ENCODE measurements around the gene CD44. TPM values are rescaled to one million over a fixed set of nuclear protein-coding genes. Genes with fewer than 3 reads are reported as not detected.

Gene CD44
- total and polyA plus RNA-seq, 10 of the 15 experiments (the other 5 are each of a cell fraction or from before 2014, with no cell fraction given), result 57.1 to 293 (median 120) TPM

- no peaks in the 10 kb centered on the region for H4K20me1 ChIP-seq (ENCODE audit: control insufficient read depth, insufficient read depth)
- peak; percentile 84 for TF ChIP-seq RAD21 (IDR thresholded peaks at IDR 0.05; ENCODE audit: insufficient read depth, low read depth, low read length)
- TF ChIP-seq ETV6 (conservative IDR thresholded peaks at IDR 0.05 in 1 of 2, IDR thresholded peaks at IDR 0.05 in 1 of 2; ENCODE audit: borderline replicate concordance in 1 of 2, low read depth in 1 of 2), result peak in 1 of 2 experiments; percentile 72; a peak in 2 of 4 replicates
- TF ChIP-seq SMC3 (IDR thresholded peaks at IDR 0.05; ENCODE audit: borderline replicate concordance, low read length), result peak; percentile 81
- no peak for TF ChIP-seq JUNB (IDR thresholded peaks at IDR 0.05)
- TF ChIP-seq CEBPB (IDR thresholded peaks at IDR 0.05; ENCODE audit: borderline replicate concordance in 1 of 2, low read depth in 2 of 2, low read length in 2 of 2), result no peak
- 0 out of 2 replicates have a peak, but pooled peaks have one; percentile 42 for TF ChIP-seq NBN (IDR thresholded peaks at IDR 0.05)
- peak; percentile 87 for TF ChIP-seq YY1 (IDR thresholded peaks at IDR 0.05; ENCODE audit: low read depth, low read length)
- peak; percentile 73 to 82 (median 82) for TF ChIP-seq CTCF (IDR thresholded peaks at IDR 0.05 in 2 of 3, conservative IDR thresholded peaks at IDR 0.05 in 1 of 3; ENCODE audit: control insufficient read depth in 2 of 3, extremely low read depth in 1 of 3, insufficient read depth in 1 of 3, low read depth in 3 of 3, low read length in 3 of 3)
- TF ChIP-seq MEF2A (IDR thresholded peaks at IDR 0.05; ENCODE audit: insufficient read depth, low read depth, low read length), result 0 out of 2 replicates have a peak, but pooled peaks have one; percentile 9
- SMC1A ChIA-PET (ENCODE audit: uncharacterized antibody, unreplicated experiment), result interaction anchor here (0.7 to 6.5 kb wide), 41 partner anchors 13 to 320 kb away, joined by 3 to 64 read pairs (median 4); no protein-coding TSS in a partner anchor
- ATAC-seq (peak; percentile 70), FAIRE-seq (peak; percentile 89), DNase-seq (ENCODE audit: low read depth, low spot score) (peak; percentile 35)
- H2AFZ ChIP-seq (ENCODE audit: control insufficient read depth, low read depth, low read length), result no peak overlapping the region; the same call in 1 of the 2 replicates
- 31% methylated on average over 15 of the region's 15 CpGs for WGBS (ENCODE audit: insufficient coverage, insufficient replicate concordance, low lambda C conversion rate, missing lambda C conversion rate)
- no peak overlapping the region for H3K27ac ChIP-seq (ENCODE audit: control insufficient read depth, insufficient read depth)
- H3K79me2 ChIP-seq (ENCODE audit: control insufficient read depth, insufficient read depth, low read length), result no peaks in the 10 kb centered on the region
- POLR2A ChIA-PET, result interaction anchor here (1.2 kb wide), 1 partner anchor 92 kb away, joined by 3 read pairs; no protein-coding TSS in a partner anchor
- RAD21 ChIA-PET (ENCODE audit: unreplicated experiment), result interaction anchor here (0.6 to 7.4 kb wide), 26 partner anchors 19 to 313 kb away, joined by 3 to 79 read pairs (median 5); no protein-coding TSS in a partner anchor
- no peak overlapping the region for H3K4me3 ChIP-seq
- H3K9me3 ChIP-seq (replicated peaks; ENCODE audit: control insufficient read depth, insufficient read depth, low read length), result no peaks in the 10 kb centered on the region
- peak overlapping the region; percentile 28; the same call in 1 of the 2 replicates for H3K4me2 ChIP-seq (ENCODE audit: control insufficient read depth, insufficient read depth)
- H3K36me3 ChIP-seq (ENCODE audit: control insufficient read depth in 2 of 2, insufficient read depth in 2 of 2, low read length in 1 of 2), result no peaks in the 10 kb centered on the region
- no peak overlapping the region for H3K9ac ChIP-seq (ENCODE audit: control insufficient read depth, insufficient read depth, low read length)
- no TSS peak for BruUV-seq (replicated peaks)
- in situ Hi-C loops (cut with MboI), result loop anchor here (5.0 kb wide), 2 partner anchors 241 to 316 kb away; no protein-coding TSS in a partner anchor
- CTCF ChIA-PET, result interaction anchor here (0.6 to 11.7 kb wide), 52 partner anchors 8 to 316 kb away, joined by 3 to 98 read pairs (median 4); no protein-coding TSS in a partner anchor
- no peaks in the 10 kb centered on the region for H3K27me3 ChIP-seq (replicated peaks in 1 of 2; ENCODE audit: control insufficient read depth in 2 of 2, insufficient read depth in 2 of 2, low read length in 1 of 2)
- intact Hi-C loops (cut with micrococcal nuclease; ENCODE audit: unreplicated experiment), result loop anchor here (1.0 to 5.0 kb wide), 5 partner anchors 67 to 312 kb away; no protein-coding TSS in a partner anchor
- peaks cover 19% of the 10 kb centered on the region for H3K4me1 ChIP-seq (ENCODE audit: control insufficient read depth, insufficient read depth, low read length)
Measured at GRCh38 chr11:35237860-35238715, 99.1 kb downstream of the CD44 start.

Data from GM12878 (cell line).